ENCODE results near the gene PTPRJ.
"Not testable (repeated sequence)": the region's sequence is repeated elsewhere in the genome, so short reads cannot be mapped to it uniquely, and the experiment has no call there.

PTPRJ gene

GRCh38 chr11:47980088-47980906 lies at the start of gene PTPRJ:
TSS of gene PTPRJ (plus strand) at chr11:47980559. CDS start at chr11:47980913, 354 bp downstream.
- DNase-seq, result no peak

GRCh38 chr11:47932544-47932943 lies 47.8 kb upstream of the PTPRJ start:
- no peak for DNase-seq

- not testable (repeated sequence) for DNase-seq
Observed at GRCh38 chr11:47933797-47934196, 46.6 kb upstream of the PTPRJ start.

GRCh38 chr11:47938791-47939560 lies 41.4 kb upstream of the PTPRJ start:
- no peak for DNase-seq

GRCh38 chr11:47940904-47941649 lies 39.3 kb upstream of the PTPRJ start:
- DNase-seq, result no peak

GRCh38 chr11:47941907-47942558 lies 38.3 kb upstream of the PTPRJ start:
- no peak for DNase-seq

GRCh38 chr11:47943721-47944586 lies 36.4 kb upstream of the PTPRJ start:
- DNase-seq, result no peak

GRCh38 chr11:47944632-47945031 lies 35.7 kb upstream of the PTPRJ start:
- DNase-seq, result no peak

GRCh38 chr11:47946682-47947559 lies 33.4 kb upstream of the PTPRJ start:
- DNase-seq, result peak; percentile 80

- no peak for DNase-seq
Observed at GRCh38 chr11:47948137-47948536, 32.2 kb upstream of the PTPRJ start.

GRCh38 chr11:47949001-47949675 lies 31.2 kb upstream of the PTPRJ start:
- not testable (repeated sequence) for DNase-seq

GRCh38 chr11:47950396-47950795 lies 30.0 kb upstream of the PTPRJ start:
- no peak for DNase-seq

- not testable (repeated sequence) for DNase-seq
Observed at GRCh38 chr11:47951504-47951903, 28.9 kb upstream of the PTPRJ start.

- no peak for DNase-seq
Observed at GRCh38 chr11:47955061-47955755, 25.2 kb upstream of the PTPRJ start.

GRCh38 chr11:47960015-47960414 lies 20.3 kb upstream of the PTPRJ start:
- no peak for DNase-seq

- DNase-seq, result no peak
Observed at GRCh38 chr11:47961383-47961782, 19.0 kb upstream of the PTPRJ start.

- no peak for DNase-seq
Observed at GRCh38 chr11:47964546-47964945, 15.8 kb upstream of the PTPRJ start.

- no peak for DNase-seq
Observed at GRCh38 chr11:47967577-47968525, 12.5 kb upstream of the PTPRJ start.

Measured in amniotic stem cell (primary cell).